Body of pancreas (tissue), 4 donors: ENCODE data around the gene PCDH9. TPM values are rescaled to one million over a fixed set of nuclear protein-coding genes. Genes with fewer than 3 reads are reported as not detected.

ENCODE experiments used
- ATAC-seq: fragments of 150-250 bp; one replicate; pipeline ENCODE4 v1.9.1; 2016
- DNase-seq, 4 donors: peaks; one replicate each; pipeline ENCODE4 v3.0.0-alpha.2; 2019
- H3K27ac ChIP-seq, 4 donors: fragments of 200-600 bp; sonication (generic); 1 replicate in 3 of 4; 2 replicates in 1 of 4; pipeline versions ENCODE4 v1.5.1 to v1.6.1; 2016 to 2019; ENCODE audit warnings: mild to moderate bottlenecking in 1 of 4, mixed read lengths in 1 of 4, moderate library complexity in 1 of 4
- H3K27me3 ChIP-seq, 2 donors: fragments of 200-600 bp; sonication (generic); one replicate each; pipeline ENCODE4 v1.6.0; 2016; ENCODE audit warnings: mild to moderate bottlenecking in 1 of 2
- H3K36me3 ChIP-seq, 2 donors: fragments of 200-600 bp; sonication (generic); replicated peaks in 1 of 2; 2 replicates each; pipeline ENCODE4 v1.5.1; 2016; ENCODE audit warnings: low read depth in 2 of 2; ENCODE audit not compliant: insufficient read depth in 1 of 2
- H3K4me1 ChIP-seq: fragments of 200-600 bp; sonication (generic); one replicate; pipeline ENCODE4 v1.6.0; 2016
- H3K4me3 ChIP-seq, 2 donors: fragments of 200-600 bp; sonication (generic); 1 replicate in 1 of 2; 2 replicates in 1 of 2; pipeline ENCODE4 v1.5.1; 2016 to 2019
- H3K9me3 ChIP-seq, 3 donors: fragments of 200-600 bp; sonication (generic); 1 replicate in 2 of 3; 2 replicates in 1 of 3; pipeline ENCODE4 v1.5.1; 2016
- CTCF ChIP-seq, 7 experiments: fragments of 450-650 bp in 4 of 7; fragments of 200-600 bp in 3 of 7; sonication (generic) in 3 of 7; IDR thresholded peaks; one replicate each; pipeline ENCODE4 v1.5.1; 2016 to 2019; ENCODE audit warnings: antibody characterized with exemption in 7 of 7
- POLR2A ChIP-seq, 3 donors: fragments of 450-650 bp; IDR thresholded peaks; one replicate each; pipeline ENCODE4 v1.6.1; 2016; ENCODE audit warnings: antibody characterized with exemption in 3 of 3, mild to moderate bottlenecking in 2 of 3
- WGBS, 2 donors: methylation state at CpG; one replicate each; pipeline ENCODE4 v1.1.5; 2017; 5-methylcytosine and 5-hydroxymethylcytosine counted together
- intact Hi-C: fragments of 100-400 bp; cut with DNase I; formaldehyde crosslinking; loops from one replicate; pipeline ENCODE4 v1.15.1; 2023
- total RNA-seq, 2 donors: library from RNA; depleted of rRNA; stranded (reverse); fragments of >200 nt; gene quantifications; one replicate each; pipeline ENCODE4 v1.1.0, GENCODE V29; 2016

The PCDH9 gene
- total RNA-seq = 1 to 10 TPM; 3.6 to 3.9 TPM

- TF ChIP-seq CTCF (IDR thresholded peaks at IDR 0.05) (no peak), POLR2A (IDR thresholded peaks at IDR 0.05) (peak; percentile 36 to 91 (median 83))
- ATAC-seq (no peak), DNase-seq (no peak)
- H3K27ac ChIP-seq = peak within 1 kb of the TSS; percentile 40 to 86 (median 81)
- intact Hi-C loops = no loop called here
- H3K36me3 ChIP-seq = no peaks in the 10 kb centered on the region
- peak within 1 kb of the TSS; percentile 55 to 89 for H3K4me3 ChIP-seq
- H3K9me3 ChIP-seq = no peaks in the 10 kb centered on the region
- no peaks in the 10 kb centered on the region for H3K4me1 ChIP-seq
- WGBS, 2 donors = 1% methylated on average over 26 of the region's 26 CpGs
- no peaks in the 10 kb centered on the region for H3K27me3 ChIP-seq
Observed at GRCh38 chr13:67229481-67230403, at the start of gene PCDH9. TSS of gene PCDH9 (minus strand) at chr13:67230336. CDS start at chr13:67228440, 1,896 bp downstream.

- TF ChIP-seq POLR2A (IDR thresholded peaks at IDR 0.05) = no peak
- TF ChIP-seq CTCF (IDR thresholded peaks at IDR 0.05) = no peak
- DNase-seq (no peak), ATAC-seq (no peak)
- 44 to 58% methylated on average over 2 of the region's 2 CpGs for WGBS, 2 donors
- Histone ChIP-seq H3K4me1 (no peaks in the 10 kb centered on the region), H3K4me3 (no peak overlapping the region), H3K27me3 (no peaks in the 10 kb centered on the region), H3K36me3 (no peaks in the 10 kb centered on the region), H3K9me3 (no peaks in the 10 kb centered on the region), H3K27ac (no peak overlapping the region)
- intact Hi-C loops = no loop called here
Observed at GRCh38 chr13:67278235-67278634, 48.1 kb upstream of the PCDH9 start.

- 33 to 48% methylated on average over 1 of the region's 1 CpG for WGBS, 2 donors
- TF ChIP-seq POLR2A (IDR thresholded peaks at IDR 0.05) (no peak), CTCF (IDR thresholded peaks at IDR 0.05) (no peak)
- no peak for DNase-seq
- H3K27ac ChIP-seq = no peak overlapping the region
- no peaks in the 10 kb centered on the region for H3K27me3 ChIP-seq
- no peak overlapping the region for H3K4me3 ChIP-seq
- H3K9me3 ChIP-seq = no peaks in the 10 kb centered on the region
- no peaks in the 10 kb centered on the region for H3K36me3 ChIP-seq
- intact Hi-C loops = no loop called here
- ATAC-seq = no peak
- H3K4me1 ChIP-seq = no peaks in the 10 kb centered on the region
Observed at GRCh38 chr13:67277581-67277980, 47.4 kb upstream of the PCDH9 start.

- no peak overlapping the region for H3K27ac ChIP-seq
- H3K9me3 ChIP-seq = no peaks in the 10 kb centered on the region
- WGBS, 2 donors = 35 to 40% methylated on average over 6 of the region's 6 CpGs
- no peaks in the 10 kb centered on the region for H3K27me3 ChIP-seq
- intact Hi-C loops = no loop called here
- H3K36me3 ChIP-seq = no peaks in the 10 kb centered on the region
- ATAC-seq = no peak
- H3K4me3 ChIP-seq = no peak overlapping the region
- DNase-seq = no peak
- H3K4me1 ChIP-seq = no peaks in the 10 kb centered on the region
- TF ChIP-seq CTCF (IDR thresholded peaks at IDR 0.05) = no peak
- TF ChIP-seq POLR2A (IDR thresholded peaks at IDR 0.05) = no peak
Observed at GRCh38 chr13:67275351-67275960, 45.3 kb upstream of the PCDH9 start.
